ENCODE results near the gene PKD1. TPM values are rescaled to one million over a fixed set of nuclear protein-coding genes. Genes with fewer than 3 reads are reported as not detected.

Gene PKD1
- total RNA-seq, 1 donor from 2014 or later: 80.2 TPM

GRCh38 chr16:2082171-2082982 is 53.3 kb downstream of the PKD1 start:
- H3K4me3 ChIP-seq (ENCODE audit: low read depth, low read length): no peak overlapping the region
- TF ChIP-seq CTCF (conservative IDR thresholded peaks at IDR 0.05; ENCODE audit: low read depth, low read length): no peak
- DNase-seq (ENCODE audit: low read depth): no peak

GRCh38 chr16:2081201-2082084 is 54.3 kb downstream of the PKD1 start:
- no peak overlapping the region for H3K4me3 ChIP-seq (ENCODE audit: low read depth, low read length)
- no peak for TF ChIP-seq CTCF (conservative IDR thresholded peaks at IDR 0.05; ENCODE audit: low read depth, low read length)
- no peak for DNase-seq (ENCODE audit: low read depth)

- H3K4me3 ChIP-seq (ENCODE audit: low read depth, low read length): no peak overlapping the region
- TF ChIP-seq CTCF (conservative IDR thresholded peaks at IDR 0.05; ENCODE audit: low read depth, low read length): no peak
- no peak for DNase-seq (ENCODE audit: low read depth)
Observed at GRCh38 chr16:2079991-2080390, 55.7 kb downstream of the PKD1 start.

DNA sequence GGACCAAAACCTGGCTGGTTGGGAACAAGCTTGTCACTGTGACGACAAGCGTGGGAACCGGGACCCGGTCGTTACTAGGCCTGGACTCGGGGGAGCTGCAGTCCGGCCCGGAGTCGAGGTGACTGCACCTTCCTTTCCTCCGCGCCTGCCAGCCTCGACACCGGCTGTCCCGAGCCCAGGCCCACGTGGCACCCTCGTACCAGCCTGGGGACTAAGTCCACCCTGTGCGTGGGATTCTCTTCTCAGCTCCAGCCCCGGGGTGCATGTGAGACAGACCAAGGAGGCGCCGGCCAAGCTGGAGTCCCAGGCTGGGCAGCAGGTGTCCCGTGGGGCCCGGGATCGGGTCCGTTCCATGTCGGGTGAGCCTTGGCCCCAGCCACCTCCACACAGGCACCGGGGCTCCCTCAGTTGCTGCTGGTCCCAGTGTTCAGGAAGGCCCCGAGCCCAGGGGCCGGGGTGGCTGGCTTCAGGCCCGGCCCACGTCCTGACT is 56.3 kb downstream of the PKD1 start:
- H3K4me3 ChIP-seq (ENCODE audit: low read depth, low read length): no peak overlapping the region
- no peak for TF ChIP-seq CTCF (conservative IDR thresholded peaks at IDR 0.05; ENCODE audit: low read depth, low read length)
- no peak for DNase-seq (ENCODE audit: low read depth)

GRCh38 chr16:2078691-2079090 is 57.0 kb downstream of the PKD1 start:
- no peak for DNase-seq (ENCODE audit: low read depth)
- no peak for TF ChIP-seq CTCF (conservative IDR thresholded peaks at IDR 0.05; ENCODE audit: low read depth, low read length)
- H3K4me3 ChIP-seq (ENCODE audit: low read depth, low read length): no peak overlapping the region

DNA sequence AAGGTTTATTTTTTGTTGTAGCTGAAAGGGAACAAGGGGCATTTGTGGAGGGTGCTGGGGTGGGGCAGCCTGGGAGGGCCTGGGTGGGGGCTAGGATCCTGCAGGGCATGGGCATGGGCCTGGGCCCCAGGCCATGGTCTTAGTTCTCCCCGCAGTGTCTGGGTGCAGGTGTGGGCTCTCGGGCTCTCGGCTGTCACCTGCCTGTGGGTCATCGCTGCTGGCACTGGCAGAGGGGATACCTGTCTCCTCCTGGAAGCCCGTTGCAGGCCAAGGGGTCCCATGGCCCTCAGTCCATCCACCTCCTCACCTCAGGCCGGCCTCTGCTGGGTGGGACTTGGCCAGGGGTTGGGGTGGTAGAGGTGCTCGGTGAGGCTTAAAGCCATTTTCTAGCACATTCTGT is 57.6 kb downstream of the PKD1 start:
- no peak for DNase-seq (ENCODE audit: low read depth)
- TF ChIP-seq CTCF (conservative IDR thresholded peaks at IDR 0.05; ENCODE audit: low read depth, low read length): no peak
- H3K4me3 ChIP-seq (ENCODE audit: low read depth, low read length): no peak overlapping the region

Measured in epithelial cell of proximal tubule (primary cell).